Limb (tissue), 2 donors: ENCODE results near the gene ZNHIT1.

ENCODE experiments used
- DNase-seq, 2 donors: peaks; one replicate each; pipeline ENCODE4 v3.0.0-alpha.2; 2016; ENCODE audit errors: extremely low spot score in 2 of 2

Gene ZNHIT1

GRCh38 chr7:101217388-101218235 is at the start of gene ZNHIT1, which contains the start of gene PLOD3:
TSS of gene ZNHIT1 (plus strand) at chr7:101218165. CDS start at chr7:101218196, 31 bp downstream.
TSS of gene PLOD3 (minus strand) at chr7:101217581. CDS start at chr7:101217274, 307 bp downstream.
- peak; percentile 94 to 100 for DNase-seq

GRCh38 chr7:101168412-101169049 is 49.4 kb upstream of the ZNHIT1 start:
- DNase-seq, result no peak

- DNase-seq, result no peak
Measured at GRCh38 chr7:101169110-101169837, 48.7 kb upstream of the ZNHIT1 start.

GRCh38 chr7:101169838-101170551 is 48.0 kb upstream of the ZNHIT1 start:
- peak; percentile 52 to 89 for DNase-seq

GRCh38 chr7:101170617-101171441 is 47.1 kb upstream of the ZNHIT1 start:
- DNase-seq, result no peak

GRCh38 chr7:101171442-101171837 is 46.5 kb upstream of the ZNHIT1 start:
- no peak for DNase-seq

- no peak for DNase-seq
Measured at GRCh38 chr7:101172005-101172853, 45.7 kb upstream of the ZNHIT1 start.

GRCh38 chr7:101172854-101173751 is 44.9 kb upstream of the ZNHIT1 start:
- peak in 1 of 2 donors; percentile 77 for DNase-seq

- DNase-seq, result no peak
Measured at GRCh38 chr7:101173752-101174244, 44.2 kb upstream of the ZNHIT1 start.

- no peak for DNase-seq
Measured at GRCh38 chr7:101174322-101174854, 43.6 kb upstream of the ZNHIT1 start.

GRCh38 chr7:101175664-101176063 is 42.3 kb upstream of the ZNHIT1 start:
- DNase-seq, result no peak

- DNase-seq, result no peak
Measured at GRCh38 chr7:101177644-101178043, 40.3 kb upstream of the ZNHIT1 start.

GRCh38 chr7:101179117-101179516 is 38.8 kb upstream of the ZNHIT1 start:
- peak in 1 of 2 donors; percentile 43 for DNase-seq

- peak in 1 of 2 donors; percentile 51 for DNase-seq
Measured at GRCh38 chr7:101179713-101180112, 38.3 kb upstream of the ZNHIT1 start.

- DNase-seq, result peak in 1 of 2 donors; percentile 45
Measured at GRCh38 chr7:101180130-101180755, 37.7 kb upstream of the ZNHIT1 start, which contains the start of gene NAT16. TSS of gene NAT16 (minus strand) at chr7:101180293. CDS start at chr7:101174807, 5,486 bp downstream.

- DNase-seq, result no peak
Measured at GRCh38 chr7:101185258-101185839, 32.6 kb upstream of the ZNHIT1 start.

- no peak for DNase-seq
Measured at GRCh38 chr7:101186194-101186593, 31.8 kb upstream of the ZNHIT1 start.
